GM18870 (cell line): Measurements from ENCODE around the gene ANKS1B.

Experiments
- ATAC-seq: cut with Tn5 transposase; IDR thresholded peaks from one replicate; pipeline ENCODE4 v1.9.1; 2021; ENCODE audit warnings: moderate library complexity; ENCODE audit not compliant: unreplicated experiment

The ANKS1B gene

GRCh38 chr12:99092100-99092851 is 892.5 kb downstream of the ANKS1B start:
- no peak for ATAC-seq

DNA sequence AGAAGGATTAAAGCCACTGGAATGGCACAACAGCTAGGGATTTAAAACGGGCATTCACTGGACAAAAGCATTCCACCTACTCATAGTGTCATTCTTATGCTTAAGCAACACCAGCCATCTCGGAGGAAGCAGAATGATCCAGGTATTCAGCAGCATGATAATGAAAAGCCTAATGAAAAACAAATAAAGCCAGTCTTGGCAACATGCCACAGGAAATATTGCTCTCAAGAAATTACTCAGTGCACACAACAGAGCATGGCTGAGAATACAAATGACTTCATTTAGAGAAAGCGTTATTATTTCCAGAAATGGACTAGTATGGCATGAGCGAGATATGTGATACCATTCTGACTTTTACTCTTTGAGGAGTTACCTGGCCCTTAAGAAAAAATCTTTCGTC is 897.5 kb downstream of the ANKS1B start:
- ATAC-seq = no peak

DNA sequence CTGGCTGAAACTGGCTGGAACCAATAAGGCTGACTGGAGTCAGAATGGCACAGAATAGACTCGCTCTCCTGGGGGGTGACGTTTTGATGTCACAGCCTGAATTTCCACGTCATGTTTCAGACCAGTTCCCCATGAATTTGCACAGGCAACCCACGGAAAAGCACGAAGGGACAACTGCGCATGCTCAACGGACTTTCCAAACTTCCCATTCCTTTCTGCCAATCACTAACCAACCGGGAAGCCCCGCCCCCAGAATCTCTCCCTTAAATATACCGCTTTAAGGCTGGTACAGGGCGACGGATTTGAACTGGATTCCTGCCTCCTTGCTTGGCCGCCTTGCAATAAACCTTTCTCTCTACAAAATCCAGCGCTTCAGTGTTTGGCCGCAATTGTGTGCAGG is 904.9 kb downstream of the ANKS1B start:
- ATAC-seq = no peak

DNA sequence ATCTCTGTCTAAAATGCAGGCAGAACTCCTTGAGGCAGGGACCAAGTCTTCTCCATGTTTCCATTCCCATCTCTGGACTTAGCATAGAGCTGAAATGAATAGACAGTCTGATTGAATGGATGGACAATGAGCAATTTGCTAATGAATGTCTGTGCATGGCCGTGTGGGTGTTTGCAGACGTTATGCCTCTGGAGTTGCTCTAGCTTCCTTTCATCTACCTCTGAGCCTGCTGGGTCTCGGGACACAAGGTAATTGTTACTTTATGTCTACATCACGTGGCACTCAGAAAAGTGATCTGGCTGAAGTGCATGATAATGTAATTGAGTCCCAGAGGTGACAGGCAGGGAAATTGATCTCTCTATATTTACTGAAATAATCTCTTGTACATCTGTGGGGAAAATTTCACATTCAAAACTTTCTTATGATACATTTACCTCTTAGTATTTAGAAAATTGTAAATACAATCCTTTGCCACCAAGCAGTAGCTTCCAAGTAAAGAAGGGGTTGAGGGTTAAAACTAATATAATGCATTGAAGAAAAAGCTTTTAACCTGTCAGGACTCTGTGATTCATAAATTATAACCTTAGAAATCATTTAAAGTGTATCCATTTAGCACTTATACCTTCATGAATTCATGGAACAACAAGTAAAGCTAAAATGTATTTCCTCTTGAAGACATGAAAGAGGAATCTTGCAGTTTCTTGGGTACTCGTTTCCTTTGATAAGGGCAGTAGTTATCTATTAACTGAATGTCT is 915.6 kb downstream of the ANKS1B start:
- no peak for ATAC-seq

DNA sequence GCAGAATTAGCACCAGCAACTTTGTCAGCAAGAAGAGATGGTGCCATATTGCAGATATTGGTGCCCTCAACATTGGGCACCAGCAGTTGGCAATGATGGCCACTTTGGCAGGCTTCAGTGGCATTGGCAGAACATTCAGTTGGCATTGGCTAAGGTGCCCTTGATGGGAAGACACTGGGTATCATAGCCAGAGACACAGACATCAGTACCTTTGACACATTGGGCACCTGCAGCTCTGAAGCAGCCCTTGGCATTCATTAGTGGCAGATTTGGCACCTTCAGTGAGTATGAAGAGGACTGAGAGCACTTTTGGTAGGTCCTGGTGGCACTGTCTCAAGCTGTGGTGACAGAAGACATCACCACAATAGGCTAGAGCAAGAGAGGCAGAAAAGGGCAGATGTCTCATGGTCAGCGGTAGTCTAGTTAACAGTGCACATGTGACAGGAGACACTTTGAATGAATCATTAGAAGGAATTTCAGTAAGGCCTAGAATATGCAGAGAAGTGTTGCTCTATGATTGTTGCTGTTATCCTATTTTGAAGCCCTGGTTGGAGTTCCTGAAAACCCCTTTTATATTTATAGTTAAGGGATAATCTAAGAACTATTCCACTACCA is 917.5 kb downstream of the ANKS1B start:
- no peak for ATAC-seq

- no peak for ATAC-seq
Observed at GRCh38 chr12:99066726-99067125, 918.0 kb downstream of the ANKS1B start.

- no peak for ATAC-seq
Observed at GRCh38 chr12:99063182-99063581, 921.6 kb downstream of the ANKS1B start.

- ATAC-seq = no peak
Observed at GRCh38 chr12:99059824-99060511, 924.8 kb downstream of the ANKS1B start.

- no peak for ATAC-seq
Observed at GRCh38 chr12:99057670-99058069, 927.1 kb downstream of the ANKS1B start.

DNA sequence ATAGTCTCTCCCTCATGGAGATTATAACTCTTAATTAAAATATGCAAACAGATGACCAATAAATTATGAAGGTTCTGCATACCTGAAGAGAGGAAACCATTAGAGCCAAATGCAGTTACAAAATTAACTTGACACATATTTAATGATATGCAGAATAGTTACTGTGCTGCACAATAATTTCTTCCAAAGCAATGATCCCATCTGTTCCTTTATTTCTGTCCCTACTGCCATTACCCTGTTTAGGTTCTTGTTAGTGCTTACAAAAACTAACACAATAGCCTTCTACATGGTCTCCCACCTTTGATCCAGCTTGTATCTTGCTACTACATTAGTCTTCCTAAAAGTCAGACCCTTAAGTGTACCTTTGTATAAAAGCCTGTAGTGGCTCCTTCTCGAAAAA is 928.5 kb downstream of the ANKS1B start:
- ATAC-seq = no peak

- ATAC-seq = no peak
Observed at GRCh38 chr12:99055299-99055698, 929.4 kb downstream of the ANKS1B start.

DNA sequence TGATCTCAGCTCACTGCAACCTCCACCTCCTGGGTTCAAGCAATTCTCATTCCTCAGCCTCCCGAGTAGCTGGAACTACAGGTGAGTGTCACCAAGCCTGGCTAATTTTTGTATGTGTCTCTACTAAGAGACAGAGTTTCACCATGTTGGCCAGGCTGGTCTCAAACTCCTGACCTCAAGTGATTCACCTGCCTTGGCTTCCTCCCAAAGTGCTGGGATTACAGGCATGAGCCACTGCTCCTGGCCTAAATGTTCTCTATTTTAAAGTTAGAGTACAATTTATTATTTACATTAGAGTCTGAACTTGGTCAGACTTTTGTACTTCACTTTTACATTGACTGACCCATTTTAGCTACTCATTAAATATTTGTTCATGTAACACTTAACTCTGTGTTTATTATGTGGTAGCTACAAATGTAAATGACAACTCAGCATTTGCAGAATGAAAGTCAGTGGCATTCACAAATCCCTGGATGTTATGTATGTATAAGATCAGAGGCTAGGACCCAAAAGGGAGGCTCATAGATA is 930.1 kb downstream of the ANKS1B start:
- no peak for ATAC-seq

- ATAC-seq = no peak
Observed at GRCh38 chr12:99053616-99054362, 930.9 kb downstream of the ANKS1B start.

- no peak for ATAC-seq
Observed at GRCh38 chr12:99049774-99050173, 935.0 kb downstream of the ANKS1B start.

- ATAC-seq = no peak
Observed at GRCh38 chr12:99045158-99045557, 939.6 kb downstream of the ANKS1B start.

DNA sequence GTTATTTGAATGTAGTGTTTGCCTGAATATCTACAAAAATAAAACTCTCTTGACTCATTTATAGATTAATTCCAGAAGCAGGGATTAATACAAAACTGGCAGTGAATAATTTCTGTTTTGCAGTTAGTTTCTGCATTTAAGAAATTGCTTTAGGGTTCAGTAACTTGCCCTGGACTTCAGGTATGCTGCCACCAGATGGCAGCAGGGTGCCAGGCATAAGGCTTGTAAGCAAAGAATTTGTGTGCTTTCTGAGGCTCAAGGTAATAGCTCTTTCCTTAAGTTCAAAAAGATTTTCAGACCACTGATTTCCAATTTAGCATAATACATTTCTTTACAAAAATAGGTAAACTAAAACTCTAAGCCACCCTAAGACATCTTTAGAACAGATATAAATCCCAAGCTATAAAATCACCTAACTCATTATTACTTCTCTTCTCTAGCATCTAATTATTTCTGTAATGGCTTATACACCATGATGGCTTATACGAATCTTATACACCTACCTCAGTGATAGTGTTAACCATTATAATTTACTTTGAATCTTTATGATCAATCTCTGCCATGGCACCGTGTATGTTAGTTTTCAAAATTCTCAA is 941.3 kb downstream of the ANKS1B start:
- ATAC-seq = no peak

DNA sequence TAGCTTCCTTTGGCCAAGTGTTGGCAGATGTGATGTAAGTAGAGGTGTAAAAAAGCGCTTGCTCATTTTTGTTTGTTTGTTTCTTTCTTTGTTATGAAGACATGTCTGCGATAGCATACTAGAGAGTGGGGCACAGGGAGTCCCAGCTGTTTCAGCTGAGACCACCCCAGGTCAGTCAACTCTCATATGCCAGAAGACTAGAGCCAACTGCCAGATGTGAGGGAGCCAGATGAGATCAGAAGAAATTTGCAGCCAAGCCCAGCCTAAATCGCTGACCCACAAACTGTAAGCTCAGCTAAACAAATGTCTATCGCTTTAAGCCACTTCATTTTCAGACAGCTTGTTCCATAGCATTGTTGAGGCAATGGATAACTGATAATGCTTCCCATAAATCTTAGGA is 942.5 kb downstream of the ANKS1B start:
- ATAC-seq = no peak

DNA sequence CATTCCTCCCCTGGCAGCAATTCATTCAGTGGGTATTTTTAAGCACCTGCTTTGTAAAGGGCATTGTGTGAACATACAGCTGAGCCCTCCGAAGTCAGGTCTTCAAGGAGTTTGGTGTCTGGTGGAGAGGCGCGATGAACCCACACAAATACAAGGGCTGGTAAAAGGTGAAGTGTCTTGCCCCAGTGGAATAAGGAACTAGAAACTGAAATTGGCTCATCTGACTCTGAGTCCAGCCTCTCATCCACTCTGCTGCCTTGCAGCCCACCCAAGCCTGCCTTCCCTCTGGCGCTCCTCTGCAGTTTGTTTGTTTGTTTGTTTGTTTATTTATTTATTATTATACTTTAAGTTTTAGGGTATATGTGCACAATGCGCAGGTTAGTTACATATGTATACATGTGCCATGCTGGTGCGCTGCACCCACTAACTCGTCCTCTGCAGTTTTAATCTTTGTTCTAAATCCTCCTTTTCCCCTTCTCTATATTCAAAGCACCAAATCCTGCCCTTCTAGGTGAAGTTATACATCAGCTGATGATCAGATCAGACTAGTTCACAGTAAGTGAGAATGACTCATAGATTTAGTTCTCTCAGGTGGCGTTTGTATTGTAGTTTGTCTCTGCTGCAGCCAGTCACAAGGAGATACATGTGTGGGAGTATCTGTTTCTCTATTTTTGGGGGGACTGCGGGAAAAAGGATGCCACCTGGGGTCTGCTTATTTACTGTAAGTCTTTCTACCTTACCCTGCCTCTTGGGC is 945.2 kb downstream of the ANKS1B start:
- ATAC-seq = no peak

GRCh38 chr12:99036566-99036965 is 948.2 kb downstream of the ANKS1B start:
- ATAC-seq = no peak
